ENCODE measurements around the gene TTC24.
"Not testable (repeated sequence)": the region's sequence is repeated elsewhere in the genome, so short reads cannot be mapped to it uniquely, and the experiment has no call there.

The TTC24 gene

GRCh38 chr1:156586323-156586722 is 6.8 kb downstream of the TTC24 start:
- DNase-seq, result no peak

- DNase-seq, result no peak
Measured at GRCh38 chr1:156586892-156587477, 7.5 kb downstream of the TTC24 start.

- DNase-seq, result not testable (repeated sequence)
Measured at GRCh38 chr1:156587927-156588326, 8.4 kb downstream of the TTC24 start.

GRCh38 chr1:156589546-156589945 is 10.0 kb downstream of the TTC24 start:
- DNase-seq, result no peak

- no peak for DNase-seq
Measured at GRCh38 chr1:156590326-156591180, 11.0 kb downstream of the TTC24 start.

GRCh38 chr1:156591181-156591431 is 11.6 kb downstream of the TTC24 start:
- no peak for DNase-seq

- DNase-seq, result peak in 57 of 58 donors; percentile 11 to 85 (median 68)
Measured at GRCh38 chr1:156591432-156592157, 12.1 kb downstream of the TTC24 start, which contains the start of gene NAXE. Gene NAXE (plus strand): TSS chr1:156591776. CDS start chr1:156591805, 29 bp downstream.

- no peak for DNase-seq
Measured at GRCh38 chr1:156592158-156592909, 12.8 kb downstream of the TTC24 start.

GRCh38 chr1:156592910-156593660 is 13.6 kb downstream of the TTC24 start:
- no peak for DNase-seq

GRCh38 chr1:156593661-156593989 is 14.1 kb downstream of the TTC24 start:
- no peak for DNase-seq

GRCh38 chr1:156594190-156594589 is 14.7 kb downstream of the TTC24 start:
- DNase-seq, result no peak

- DNase-seq, result no peak
Measured at GRCh38 chr1:156595016-156595415, 15.5 kb downstream of the TTC24 start.

- DNase-seq, result no peak
Measured at GRCh38 chr1:156596426-156596825, 16.9 kb downstream of the TTC24 start.

GRCh38 chr1:156598125-156598524 is 18.6 kb downstream of the TTC24 start:
- DNase-seq, result no peak

GRCh38 chr1:156598731-156599432 is 19.4 kb downstream of the TTC24 start:
- DNase-seq, result no peak

- no peak for DNase-seq
Measured at GRCh38 chr1:156599811-156600210, 20.3 kb downstream of the TTC24 start.

- no peak for DNase-seq
Measured at GRCh38 chr1:156600733-156601121, 21.2 kb downstream of the TTC24 start.

- peak; percentile 25 to 91 (median 76) for DNase-seq
Measured at GRCh38 chr1:156601122-156601830, 21.8 kb downstream of the TTC24 start, which contains the start of gene GPATCH4. Gene GPATCH4 (minus strand): TSS chr1:156601479.

- DNase-seq, result no peak
Measured at GRCh38 chr1:156601892-156602291, 22.4 kb downstream of the TTC24 start.

GRCh38 chr1:156602557-156602993 is 23.1 kb downstream of the TTC24 start:
- DNase-seq, result no peak
